Left colon (tissue), 2 donors: ENCODE data around the gene FXR2. TPM values are rescaled to one million over a fixed set of nuclear protein-coding genes. Genes with fewer than 3 reads are reported as not detected.

Source experiments
- ATAC-seq: fragments of 200-7000 bp; cut with Tn5 transposase; one replicate; pipeline ENCODE4 v1.9.1; 2020; ENCODE audit warnings: mild to moderate bottlenecking, moderate library complexity
- DNase-seq, 2 donors: peaks; one replicate each; pipeline ENCODE4 v3.0.0-alpha.2; 2020
- intact Hi-C, 2 donors: fragments of 100-400 bp; cut with DNase I in 1 of 2; cut with micrococcal nuclease in 1 of 2; formaldehyde crosslinking; loops; one replicate each; pipeline versions ENCODE4 v1.11.2 to v1.14.0; 2022; cut with DNase I, micrococcal nuclease
- total RNA-seq, 2 donors: library from RNA; stranded (reverse); fragmentation: NEBNext Ultra II Directional; extraction: Animal tissue kit (Norgen Biotek cat#: 25700); gene quantifications; one replicate each; pipeline ENCODE4 v1.2.1, GENCODE V29; 2021
- donor health status: DM: no; HTN: no; CAD: no.
- donor health status: DM: yes; HTN: yes; CAD: no.

FXR2 gene
- total RNA-seq, 2 donors from 2014 or later: 24.9 to 29.5 TPM

GRCh38 chr17:7591596-7591995, 23.1 kb downstream of the FXR2 start:
- ATAC-seq: no peak
- intact Hi-C loops: no loop called here
- DNase-seq: no peak

- DNase-seq (no peak), ATAC-seq (no peak)
- intact Hi-C loops: no loop called here
Measured at GRCh38 chr17:7590743-7591142, 24.0 kb downstream of the FXR2 start.

DNA sequence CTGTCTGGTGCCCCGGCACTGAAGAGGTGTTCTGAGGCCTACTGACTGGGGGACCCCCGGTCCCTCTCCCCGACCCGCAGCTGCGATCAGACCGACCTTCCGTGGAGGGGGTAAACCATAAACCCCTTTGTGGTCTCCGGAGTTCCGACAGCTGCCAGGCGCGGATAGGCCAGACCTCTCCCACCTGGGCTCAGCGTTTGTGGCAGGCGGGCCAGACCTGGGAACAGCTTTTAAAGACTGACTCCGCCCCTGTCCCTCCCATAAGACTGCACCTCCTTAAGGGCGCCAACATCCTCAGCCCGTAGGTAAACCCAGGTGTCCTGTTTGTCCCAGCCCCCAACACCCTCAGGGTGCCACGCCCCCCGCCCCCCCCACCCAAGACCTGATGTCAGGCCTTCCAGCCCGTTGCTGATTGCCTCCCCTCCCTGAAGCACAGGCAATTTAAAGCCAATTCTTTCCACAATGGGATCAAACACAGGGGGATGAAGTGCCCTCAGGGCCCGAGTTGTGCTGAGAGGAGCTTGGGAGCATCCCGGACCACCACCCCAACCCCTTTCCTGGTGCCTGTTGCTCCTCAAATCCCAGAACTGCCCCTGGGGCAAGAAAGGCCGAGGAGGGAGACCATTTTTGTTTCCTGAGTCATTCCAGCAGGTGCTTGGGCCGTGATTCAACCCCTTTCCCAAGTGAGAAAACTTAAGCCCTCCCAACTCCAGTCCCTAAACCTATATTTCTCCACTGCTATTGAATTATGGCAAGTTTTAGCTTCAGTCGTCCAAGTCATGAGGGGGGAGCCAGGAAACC, 24.6 kb downstream of the FXR2 start, which contains the start of gene SOX15:
SOX15 (minus strand) TSS at position 204 of the 801 bp plus-strand sequence. CDS start 418 bp downstream, outside the sequence.
- peak; percentile 40 for ATAC-seq
- no peak for DNase-seq
- intact Hi-C loops: no loop called here

DNA sequence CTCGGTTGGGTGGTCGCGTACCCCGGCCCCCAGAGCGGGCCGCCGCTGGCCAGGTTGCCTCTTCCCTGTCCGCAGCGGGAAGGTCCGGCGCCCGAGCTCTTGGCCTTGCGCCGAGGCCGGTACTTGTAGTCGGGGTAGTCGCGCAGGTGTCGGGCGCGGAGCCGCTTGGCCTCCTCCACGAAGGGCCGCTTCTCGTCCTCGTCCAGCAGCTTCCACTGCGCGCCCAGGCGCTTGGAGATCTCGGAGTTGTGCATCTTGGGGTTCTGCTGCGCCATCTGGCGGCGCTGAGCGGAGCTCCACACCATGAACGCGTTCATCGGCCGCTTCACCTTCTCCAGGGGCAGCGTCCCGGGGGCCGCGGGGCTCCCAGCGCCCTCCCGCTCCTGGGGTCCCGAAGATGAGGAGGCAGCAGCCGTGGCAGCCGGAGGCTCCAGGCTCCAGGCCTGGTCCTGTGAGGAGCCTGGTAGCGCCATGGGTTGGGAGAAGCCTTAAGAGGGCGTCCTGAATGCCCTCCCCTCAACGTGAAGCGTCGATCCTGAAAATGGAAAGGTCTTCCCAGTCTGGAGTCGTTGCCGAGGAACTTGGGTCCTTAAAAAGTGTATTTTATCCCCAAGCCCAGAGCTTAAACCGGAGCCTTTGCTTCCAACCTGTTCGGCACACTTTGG, 25.4 kb downstream of the FXR2 start:
- intact Hi-C loops: no loop called here
- ATAC-seq (peak; percentile 79), DNase-seq (peak; percentile 77 to 85)

GRCh38 chr17:7588553-7589203, 26.0 kb downstream of the FXR2 start:
- intact Hi-C loops: no loop called here
- ATAC-seq (no peak), DNase-seq (no peak)

- DNase-seq (no peak), ATAC-seq (no peak)
- intact Hi-C loops: no loop called here
Measured at GRCh38 chr17:7587420-7588151, 27.1 kb downstream of the FXR2 start.

DNA sequence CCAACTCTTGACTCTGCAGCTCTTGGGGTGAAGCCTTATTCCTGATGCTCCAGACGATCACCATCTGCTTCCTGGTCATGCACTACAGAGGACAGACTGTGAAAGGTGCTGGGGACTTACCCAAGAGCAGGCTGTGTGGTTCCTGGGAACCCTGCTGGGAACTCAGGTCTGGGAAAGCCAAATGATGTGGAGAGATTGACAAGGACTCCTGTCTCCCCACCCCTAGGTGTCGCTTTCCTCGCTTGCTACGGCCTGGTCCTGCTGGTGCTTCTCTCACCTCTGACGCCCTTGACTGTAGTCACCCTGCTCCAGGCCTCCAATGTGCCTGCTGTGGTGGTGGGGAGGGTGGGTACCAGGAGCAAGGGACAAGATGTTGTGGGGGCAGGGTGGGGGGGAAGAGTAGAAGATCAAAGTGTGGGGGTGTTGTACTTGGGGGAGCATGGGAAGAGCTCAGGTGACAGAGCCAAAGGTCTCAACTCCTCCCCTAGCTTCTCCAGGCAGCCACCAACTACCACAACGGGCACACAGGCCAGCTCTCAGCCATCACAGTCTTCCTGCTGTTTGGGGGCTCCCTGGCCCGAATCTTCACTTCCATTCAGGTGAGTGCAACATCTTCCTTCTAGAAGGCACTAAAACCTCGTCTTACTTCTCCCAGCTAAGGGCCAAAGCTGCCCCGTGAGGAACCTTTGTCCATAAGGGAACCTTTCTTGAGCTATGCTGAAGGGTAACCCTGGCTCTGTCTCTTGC, 27.9 kb downstream of the FXR2 start:
- ATAC-seq (peak; percentile 34), DNase-seq (peak; percentile 62 to 69)
- intact Hi-C loops: no loop called here

DNA sequence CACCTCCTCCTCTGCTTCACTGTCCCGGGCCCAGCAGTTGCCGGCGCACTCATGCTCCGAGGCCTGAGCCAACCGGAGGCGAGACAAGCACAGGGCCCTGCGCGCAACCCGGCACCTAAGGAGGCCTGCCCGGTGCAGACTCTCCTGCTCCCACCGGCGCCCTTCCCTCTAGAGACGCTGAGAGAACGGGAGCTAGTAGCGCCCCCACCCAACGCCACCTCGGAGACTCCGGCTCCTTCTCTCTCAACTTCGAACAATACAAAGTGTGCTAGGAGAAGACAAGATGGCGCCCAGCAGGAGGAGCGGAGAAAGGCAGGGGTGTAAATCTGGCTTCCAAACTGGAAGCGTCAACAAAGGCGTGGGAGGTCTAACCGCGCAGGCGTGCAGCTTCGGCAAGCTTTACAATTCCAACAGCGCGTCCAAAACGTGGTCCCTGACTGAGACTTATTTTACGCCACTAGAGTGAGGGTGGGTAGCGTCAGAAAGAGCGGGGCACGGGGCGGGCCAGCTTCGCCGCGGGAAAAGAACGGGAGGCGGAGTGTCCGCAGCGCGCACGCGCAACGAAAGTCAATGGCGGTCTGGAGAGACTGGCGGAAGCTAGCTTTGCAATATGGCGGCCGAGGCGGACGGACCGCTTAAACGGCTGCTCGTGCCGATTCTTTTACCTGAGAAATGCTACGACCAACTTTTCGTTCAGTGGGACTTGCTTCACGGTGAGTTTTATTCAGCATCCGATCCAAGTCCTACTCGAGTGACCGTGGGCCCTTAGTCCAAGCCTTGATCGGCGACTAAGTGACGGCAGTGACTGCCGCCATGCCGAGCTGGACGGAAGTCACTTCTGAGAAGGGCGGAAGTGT, 31.2 kb downstream of the FXR2 start, which contains the start of gene MPDU1:
MPDU1 (plus strand) TSS at position 600 of the 857 bp plus-strand sequence; CDS start at position 611, 11 bp downstream.
- intact Hi-C loops: no loop called here
- ATAC-seq (peak; percentile 78), DNase-seq (peak; percentile 95 to 96)

GRCh38 chr17:7582396-7583252, 32.1 kb downstream of the FXR2 start:
- ATAC-seq (no peak), DNase-seq (peak; percentile 33 to 52)
- intact Hi-C loops: no loop called here

DNA sequence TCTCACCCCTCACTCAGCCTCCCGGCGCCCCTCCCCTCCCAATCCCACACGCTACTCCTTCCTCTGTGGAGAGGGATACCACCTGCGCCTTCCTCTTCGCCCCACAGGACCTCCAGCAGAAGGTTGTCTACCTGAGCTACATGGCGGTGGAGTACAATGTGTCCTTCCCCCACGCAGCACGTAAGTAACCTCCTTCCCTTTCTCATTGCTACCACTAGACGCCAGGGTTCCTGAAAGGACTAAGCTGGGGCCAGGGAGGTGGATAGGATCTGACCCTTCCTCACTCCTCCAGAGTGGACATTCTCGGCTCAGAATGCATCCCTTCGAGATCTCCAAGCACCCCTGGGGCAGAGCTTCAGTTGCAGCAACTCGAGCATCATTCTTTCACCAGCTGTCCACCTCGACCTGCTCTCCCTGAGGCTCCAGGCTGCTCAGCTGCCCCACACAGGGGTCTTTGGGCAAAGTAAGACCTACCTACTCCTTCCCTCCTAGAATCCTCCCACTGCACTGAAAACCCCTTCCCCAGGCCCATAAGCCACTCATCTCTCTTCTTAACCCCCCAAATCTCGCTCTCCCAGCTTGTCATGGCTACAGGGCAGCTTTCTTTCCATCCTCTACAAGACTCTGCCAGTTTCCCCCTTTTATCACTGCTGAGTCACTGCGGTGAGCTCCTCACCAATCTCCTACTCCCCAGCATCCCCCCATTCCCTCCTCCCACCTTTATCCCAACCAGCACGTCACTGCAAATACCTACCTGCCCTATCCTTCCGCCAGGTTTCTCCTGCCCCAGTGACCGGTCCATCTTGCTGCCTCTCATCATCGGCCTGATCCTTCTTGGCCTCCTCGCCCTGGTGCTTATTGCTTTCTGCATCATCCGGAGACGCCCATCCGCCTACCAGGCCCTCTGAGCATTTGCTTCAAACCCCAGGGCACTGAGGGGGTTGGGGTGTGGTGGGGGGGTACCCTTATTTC, 33.8 kb downstream of the FXR2 start:
- ATAC-seq (no peak), DNase-seq (no peak)
- intact Hi-C loops: no loop called here

- intact Hi-C loops: loop anchor here in 1 of 2 donors (10.0 kb wide), 1 partner anchor 225 kb away; the partner anchor contains the start of genes KCTD11 and TMEM95
- DNase-seq (no peak), ATAC-seq (no peak)
Measured at GRCh38 chr17:7579834-7580603, 34.7 kb downstream of the FXR2 start.

- ATAC-seq (peak; percentile 71), DNase-seq (peak; percentile 69 to 86)
- intact Hi-C loops: loop anchor here in 1 of 2 donors (10.0 kb wide), 1 partner anchor 224 kb away; the partner anchor contains the start of genes KCTD11 and TMEM95
Measured at GRCh38 chr17:7579001-7579833, 35.5 kb downstream of the FXR2 start, which contains the start of gene CD68. Gene CD68, plus strand, starts transcription at chr17:7579638. Its CDS starts 40 bp downstream, at chr17:7579678.
